ENCODE results near the gene CNTN6. TPM values are rescaled to one million over a fixed set of nuclear protein-coding genes. Genes with fewer than 3 reads are reported as not detected.

The CNTN6 gene
- total and polyA plus RNA-seq, 2 experiments from 2014 or later: not detected

DNA sequence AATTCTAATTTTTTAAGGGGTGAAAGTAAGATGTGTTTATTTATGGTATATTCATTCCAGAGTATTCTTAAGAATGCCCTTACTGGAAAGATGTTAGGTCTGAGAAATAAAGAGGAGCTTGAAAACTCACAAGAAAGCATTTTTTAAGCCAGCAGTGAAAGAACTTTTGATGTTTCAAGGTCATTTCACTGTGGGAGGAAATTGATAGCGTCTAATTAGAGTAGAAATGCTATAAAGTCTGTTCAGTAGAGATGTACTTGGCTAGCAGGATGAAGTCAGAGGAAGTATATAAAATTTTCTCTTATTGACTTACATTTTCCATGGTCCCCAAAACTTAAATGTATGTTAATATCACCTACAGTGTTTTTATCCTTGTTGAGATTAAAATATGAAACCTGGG, 354.6 kb downstream of the CNTN6 start (continued):
- TF ChIP-seq, protein P1, sequence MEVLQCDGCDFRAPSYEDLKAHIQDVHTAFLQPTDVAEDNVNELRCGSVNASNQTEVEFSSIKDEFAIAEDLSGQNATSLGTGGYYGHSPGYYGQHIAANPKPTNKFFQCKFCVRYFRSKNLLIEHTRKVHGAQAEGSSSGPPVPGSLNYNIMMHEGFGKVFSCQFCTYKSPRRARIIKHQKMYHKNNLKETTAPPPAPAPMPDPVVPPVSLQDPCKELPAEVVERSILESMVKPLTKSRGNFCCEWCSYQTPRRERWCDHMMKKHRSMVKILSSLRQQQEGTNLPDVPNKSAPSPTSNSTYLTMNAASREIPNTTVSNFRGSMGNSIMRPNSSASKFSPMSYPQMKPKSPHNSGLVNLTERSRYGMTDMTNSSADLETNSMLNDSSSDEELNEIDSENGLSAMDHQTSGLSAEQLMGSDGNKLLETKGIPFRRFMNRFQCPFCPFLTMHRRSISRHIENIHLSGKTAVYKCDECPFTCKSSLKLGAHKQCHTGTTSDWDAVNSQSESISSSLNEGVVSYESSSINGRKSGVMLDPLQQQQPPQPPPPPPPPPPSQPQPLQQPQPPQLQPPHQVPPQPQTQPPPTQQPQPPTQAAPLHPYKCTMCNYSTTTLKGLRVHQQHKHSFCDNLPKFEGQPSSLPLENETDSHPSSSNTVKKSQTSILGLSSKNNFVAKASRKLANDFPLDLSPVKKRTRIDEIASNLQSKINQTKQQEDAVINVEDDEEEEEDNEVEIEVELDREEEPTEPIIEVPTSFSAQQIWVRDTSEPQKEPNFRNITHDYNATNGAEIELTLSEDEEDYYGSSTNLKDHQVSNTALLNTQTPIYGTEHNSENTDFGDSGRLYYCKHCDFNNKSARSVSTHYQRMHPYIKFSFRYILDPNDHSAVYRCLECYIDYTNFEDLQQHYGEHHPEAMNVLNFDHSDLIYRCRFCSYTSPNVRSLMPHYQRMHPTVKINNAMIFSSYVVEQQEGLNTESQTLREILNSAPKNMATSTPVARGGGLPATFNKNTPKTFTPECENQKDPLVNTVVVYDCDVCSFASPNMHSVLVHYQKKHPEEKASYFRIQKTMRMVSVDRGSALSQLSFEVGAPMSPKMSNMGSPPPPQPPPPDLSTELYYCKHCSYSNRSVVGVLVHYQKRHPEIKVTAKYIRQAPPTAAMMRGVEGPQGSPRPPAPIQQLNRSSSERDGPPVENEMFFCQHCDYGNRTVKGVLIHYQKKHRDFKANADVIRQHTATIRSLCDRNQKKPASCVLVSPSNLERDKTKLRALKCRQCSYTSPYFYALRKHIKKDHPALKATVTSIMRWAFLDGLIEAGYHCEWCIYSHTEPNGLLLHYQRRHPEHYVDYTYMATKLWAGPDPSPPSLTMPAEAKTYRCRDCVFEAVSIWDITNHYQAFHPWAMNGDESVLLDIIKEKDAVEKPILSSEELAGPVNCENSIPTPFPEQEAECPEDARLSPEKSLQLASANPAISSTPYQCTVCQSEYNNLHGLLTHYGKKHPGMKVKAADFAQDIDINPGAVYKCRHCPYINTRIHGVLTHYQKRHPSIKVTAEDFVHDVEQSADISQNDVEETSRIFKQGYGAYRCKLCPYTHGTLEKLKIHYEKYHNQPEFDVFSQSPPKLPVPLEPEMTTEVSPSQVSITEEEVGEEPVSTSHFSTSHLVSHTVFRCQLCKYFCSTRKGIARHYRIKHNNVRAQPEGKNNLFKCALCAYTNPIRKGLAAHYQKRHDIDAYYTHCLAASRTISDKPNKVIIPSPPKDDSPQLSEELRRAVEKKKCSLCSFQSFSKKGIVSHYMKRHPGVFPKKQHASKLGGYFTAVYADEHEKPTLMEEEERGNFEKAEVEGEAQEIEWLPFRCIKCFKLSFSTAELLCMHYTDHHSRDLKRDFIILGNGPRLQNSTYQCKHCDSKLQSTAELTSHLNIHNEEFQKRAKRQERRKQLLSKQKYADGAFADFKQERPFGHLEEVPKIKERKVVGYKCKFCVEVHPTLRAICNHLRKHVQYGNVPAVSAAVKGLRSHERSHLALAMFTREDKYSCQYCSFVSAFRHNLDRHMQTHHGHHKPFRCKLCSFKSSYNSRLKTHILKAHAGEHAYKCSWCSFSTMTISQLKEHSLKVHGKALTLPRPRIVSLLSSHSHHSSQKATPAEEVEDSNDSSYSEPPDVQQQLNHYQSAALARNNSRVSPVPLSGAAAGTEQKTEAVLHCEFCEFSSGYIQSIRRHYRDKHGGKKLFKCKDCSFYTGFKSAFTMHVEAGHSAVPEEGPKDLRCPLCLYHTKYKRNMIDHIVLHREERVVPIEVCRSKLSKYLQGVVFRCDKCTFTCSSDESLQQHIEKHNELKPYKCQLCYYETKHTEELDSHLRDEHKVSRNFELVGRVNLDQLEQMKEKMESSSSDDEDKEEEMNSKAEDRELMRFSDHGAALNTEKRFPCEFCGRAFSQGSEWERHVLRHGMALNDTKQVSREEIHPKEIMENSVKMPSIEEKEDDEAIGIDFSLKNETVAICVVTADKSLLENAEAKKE (CRISPR knock-in tag; IDR thresholded peaks at IDR 0.05): no peak
- TF ChIP-seq STAT1 (IDR thresholded peaks at IDR 0.05; ENCODE audit: unreplicated experiment) (no peak), ZNF114 (CRISPR knock-in tag; IDR thresholded peaks at IDR 0.05) (no peak), POLR2AphosphoS5 (IDR thresholded peaks at IDR 0.05; ENCODE audit: low read depth) (no peak)
- TF ChIP-seq, protein P2, sequence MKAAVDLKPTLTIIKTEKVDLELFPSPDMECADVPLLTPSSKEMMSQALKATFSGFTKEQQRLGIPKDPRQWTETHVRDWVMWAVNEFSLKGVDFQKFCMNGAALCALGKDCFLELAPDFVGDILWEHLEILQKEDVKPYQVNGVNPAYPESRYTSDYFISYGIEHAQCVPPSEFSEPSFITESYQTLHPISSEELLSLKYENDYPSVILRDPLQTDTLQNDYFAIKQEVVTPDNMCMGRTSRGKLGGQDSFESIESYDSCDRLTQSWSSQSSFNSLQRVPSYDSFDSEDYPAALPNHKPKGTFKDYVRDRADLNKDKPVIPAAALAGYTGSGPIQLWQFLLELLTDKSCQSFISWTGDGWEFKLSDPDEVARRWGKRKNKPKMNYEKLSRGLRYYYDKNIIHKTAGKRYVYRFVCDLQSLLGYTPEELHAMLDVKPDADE (IDR thresholded peaks at IDR 0.05): no peak

DNA sequence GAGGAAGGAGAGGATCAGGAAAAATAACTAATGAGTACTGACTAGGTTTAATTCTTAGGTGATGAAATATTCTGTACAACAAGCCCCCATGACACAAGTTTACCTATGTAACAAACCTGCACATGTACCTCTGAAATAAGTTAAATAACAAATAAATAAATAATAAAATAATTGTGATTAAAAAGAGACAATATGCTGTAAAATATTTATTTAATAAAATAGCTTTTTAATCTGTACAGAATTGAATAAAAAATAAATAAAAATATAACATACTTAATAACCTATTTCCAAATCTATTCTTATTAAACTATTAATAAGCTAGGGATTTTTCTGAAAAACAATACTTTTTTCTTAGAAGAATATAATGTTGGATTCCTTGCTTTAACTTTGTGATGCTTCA, 355.6 kb downstream of the CNTN6 start:
- no peaks in the 10 kb centered on the region for H3K79me2 ChIP-seq (replicated peaks; ENCODE audit: insufficient read depth)
- no peak for DNase-seq (ENCODE audit: low spot score)
- Mint-ChIP-seq H3K36me3 (ENCODE audit: low read depth) (peaks cover 15% of the 10 kb centered on the region; the same call in 2 of the 3 replicates), H3K27ac (no peak overlapping the region), H3K4me1 (no peaks in the 10 kb centered on the region), H3K4me3 (no peak overlapping the region), H3K9me3 (peaks cover 91% of the 10 kb centered on the region), H3K27me3 (ENCODE audit: insufficient read depth, low read depth, poor library complexity) (peaks cover 5% of the 10 kb centered on the region)
- H2AFZ ChIP-seq: no peak overlapping the region
- H3K4me2 ChIP-seq: no peak overlapping the region
- no peaks in the 10 kb centered on the region for H4K20me1 ChIP-seq (replicated peaks; ENCODE audit: insufficient read depth)
- no peaks in the 10 kb centered on the region for H3F3A ChIP-seq (replicated peaks; ENCODE audit: low read depth)
- TF ChIP-seq CREB1 (CRISPR knock-in tag; IDR thresholded peaks at IDR 0.05; ENCODE audit: low read depth): no peak
- TF ChIP-seq, protein P2 (IDR thresholded peaks at IDR 0.05): no peak
- TF ChIP-seq STAT1 (IDR thresholded peaks at IDR 0.05; ENCODE audit: unreplicated experiment): no peak
- TF ChIP-seq, protein P3, sequence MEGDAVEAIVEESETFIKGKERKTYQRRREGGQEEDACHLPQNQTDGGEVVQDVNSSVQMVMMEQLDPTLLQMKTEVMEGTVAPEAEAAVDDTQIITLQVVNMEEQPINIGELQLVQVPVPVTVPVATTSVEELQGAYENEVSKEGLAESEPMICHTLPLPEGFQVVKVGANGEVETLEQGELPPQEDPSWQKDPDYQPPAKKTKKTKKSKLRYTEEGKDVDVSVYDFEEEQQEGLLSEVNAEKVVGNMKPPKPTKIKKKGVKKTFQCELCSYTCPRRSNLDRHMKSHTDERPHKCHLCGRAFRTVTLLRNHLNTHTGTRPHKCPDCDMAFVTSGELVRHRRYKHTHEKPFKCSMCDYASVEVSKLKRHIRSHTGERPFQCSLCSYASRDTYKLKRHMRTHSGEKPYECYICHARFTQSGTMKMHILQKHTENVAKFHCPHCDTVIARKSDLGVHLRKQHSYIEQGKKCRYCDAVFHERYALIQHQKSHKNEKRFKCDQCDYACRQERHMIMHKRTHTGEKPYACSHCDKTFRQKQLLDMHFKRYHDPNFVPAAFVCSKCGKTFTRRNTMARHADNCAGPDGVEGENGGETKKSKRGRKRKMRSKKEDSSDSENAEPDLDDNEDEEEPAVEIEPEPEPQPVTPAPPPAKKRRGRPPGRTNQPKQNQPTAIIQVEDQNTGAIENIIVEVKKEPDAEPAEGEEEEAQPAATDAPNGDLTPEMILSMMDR (conservative IDR thresholded peaks at IDR 0.05; ENCODE audit: low read depth in 2 of 2): no peak
- TF ChIP-seq EZH2phosphoT487 (IDR thresholded peaks at IDR 0.05; ENCODE audit: unreplicated experiment): no peak
- no peak for TF ChIP-seq EZH2 (IDR thresholded peaks at IDR 0.05; ENCODE audit: low read depth, unreplicated experiment)
- TF ChIP-seq NANOG (IDR thresholded peaks at IDR 0.05; ENCODE audit: borderline replicate concordance): no peak
- no peak for TF ChIP-seq ZNF114 (CRISPR knock-in tag; IDR thresholded peaks at IDR 0.05)
- no peaks in the 10 kb centered on the region for H3K36me3 ChIP-seq (ENCODE audit: insufficient read depth)
- H3K27ac ChIP-seq (ENCODE audit: low read depth): no peak overlapping the region
- no peak for ATAC-seq
- no peaks in the 10 kb centered on the region for H3K9me2 ChIP-seq (ENCODE audit: insufficient read depth)
- H3K4me1 ChIP-seq (ENCODE audit: insufficient read depth): peaks cover 2% of the 10 kb centered on the region; the same call in 1 of the 2 replicates
- H3K27me3 ChIP-seq (ENCODE audit: insufficient read depth): no peaks in the 10 kb centered on the region
- H3K4me3 ChIP-seq: no peak overlapping the region

Measured in GM23338 (cell line).